B cell (primary cell): ENCODE results near the gene GAR1.

Experiments used
- CTCF ChIP-seq: fragments of 200-600 bp; IDR thresholded peaks from one replicate; pipeline ENCODE4 v1.8.0; 2022; ENCODE audit warnings: antibody characterized with exemption, mild to moderate bottlenecking
- EZH2 ChIP-seq: IDR thresholded peaks from 2 replicates; pipeline ENCODE4 v1.6.1; 2012; ENCODE audit warnings: borderline replicate concordance, low read depth, mild to moderate bottlenecking, moderate library complexity, low read length; ENCODE audit not compliant: insufficient read depth, poor library complexity, severe bottlenecking

GRCh38 chr4:109872950-109873656 lies 57.5 kb downstream of the GAR1 start:
- TF ChIP-seq CTCF (no peak), EZH2 (no peak)
